Glutamatergic neuron (in vitro differentiated cells): ENCODE data around the gene C1orf105. TPM values are rescaled to one million over a fixed set of nuclear protein-coding genes. Genes with fewer than 3 reads are reported as not detected.

Experiments used
- DNase-seq: peaks from one replicate; pipeline ENCODE4 v3.0.0; 2022
- H3K27ac Mint-ChIP-seq: one replicate; pipeline ENCODE4 v1.8.0; 2020; ENCODE audit warnings: mild to moderate bottlenecking, mixed read lengths, inconsistent platforms; ENCODE audit not compliant: unreplicated experiment
- H3K27me3 Mint-ChIP-seq: one replicate; pipeline ENCODE4 v1.8.0; 2020; ENCODE audit warnings: mild to moderate bottlenecking, moderate library complexity, mixed read lengths, inconsistent platforms; ENCODE audit not compliant: unreplicated experiment
- H3K36me3 Mint-ChIP-seq: one replicate; pipeline ENCODE4 v1.8.0; 2020; ENCODE audit warnings: mild to moderate bottlenecking, mixed read lengths, inconsistent platforms; ENCODE audit not compliant: unreplicated experiment
- H3K4me1 Mint-ChIP-seq: one replicate; pipeline ENCODE4 v1.8.0; 2020; ENCODE audit warnings: mild to moderate bottlenecking, low read depth, mixed read lengths, inconsistent platforms; ENCODE audit not compliant: unreplicated experiment
- H3K4me3 Mint-ChIP-seq: one replicate; pipeline ENCODE4 v1.8.0; 2020; ENCODE audit warnings: mild to moderate bottlenecking, mixed read lengths, inconsistent platforms; ENCODE audit not compliant: unreplicated experiment
- H3K9me3 Mint-ChIP-seq: one replicate; pipeline ENCODE4 v1.8.0; 2020; ENCODE audit warnings: mild to moderate bottlenecking, moderate library complexity, mixed read lengths, inconsistent platforms; ENCODE audit not compliant: unreplicated experiment
- CTCF ChIP-seq: fragments of 200-600 bp; sonication (generic); IDR thresholded peaks from one replicate; pipeline ENCODE4 v1.5.0; 2021; ENCODE audit not compliant: partially characterized antibody, unreplicated experiment
- total RNA-seq: library from RNA; stranded (reverse); fragmentation: NEBNext Ultra II Directional; extraction: Animal tissue kit (Norgen Biotek cat#: 25700); gene quantifications from one replicate; pipeline ENCODE4 v1.2.1, GENCODE V29; 2021; ENCODE audit not compliant: unreplicated experiment

Gene C1orf105
- total RNA-seq, 1 donor from 2014 or later, result not detected

GRCh38 chr1:172484252-172484651 lies 63.8 kb downstream of the C1orf105 start:
- Mint-ChIP-seq H3K4me3 (no peak overlapping the region), H3K27ac (no peak overlapping the region), H3K4me1 (no peaks in the 10 kb centered on the region), H3K9me3 (peaks cover 2% of the 10 kb centered on the region), H3K36me3 (no peaks in the 10 kb centered on the region), H3K27me3 (peaks cover 2% of the 10 kb centered on the region)
- no peak for DNase-seq
- no peak for TF ChIP-seq CTCF

- Mint-ChIP-seq H3K36me3 (no peaks in the 10 kb centered on the region), H3K27ac (no peak overlapping the region), H3K27me3 (peaks cover 2% of the 10 kb centered on the region), H3K9me3 (no peaks in the 10 kb centered on the region), H3K4me3 (no peak overlapping the region), H3K4me1 (no peaks in the 10 kb centered on the region)
- DNase-seq, result no peak
- no peak for TF ChIP-seq CTCF
These were observed 65.1 kb downstream of the C1orf105 start for GRCh38 chr1:172485626-172486025.

- Mint-ChIP-seq H3K4me3 (no peak overlapping the region), H3K27me3 (peaks cover 2% of the 10 kb centered on the region), H3K36me3 (no peaks in the 10 kb centered on the region), H3K9me3 (no peaks in the 10 kb centered on the region), H3K27ac (no peak overlapping the region), H3K4me1 (no peaks in the 10 kb centered on the region)
- no peak for DNase-seq
- no peak for TF ChIP-seq CTCF
These were observed 66.4 kb downstream of the C1orf105 start for GRCh38 chr1:172486805-172487454.

- no peak overlapping the region for H3K27ac Mint-ChIP-seq
- H3K9me3 Mint-ChIP-seq, result no peaks in the 10 kb centered on the region
- H3K27me3 Mint-ChIP-seq, result peaks cover 2% of the 10 kb centered on the region
- no peaks in the 10 kb centered on the region for H3K36me3 Mint-ChIP-seq
- no peaks in the 10 kb centered on the region for H3K4me1 Mint-ChIP-seq
- H3K4me3 Mint-ChIP-seq, result no peak overlapping the region
- TF ChIP-seq CTCF, result no peak
- DNase-seq, result no peak
These were observed 67.1 kb downstream of the C1orf105 start for GRCh38 chr1:172487550-172487949.

- no peak for DNase-seq
- Mint-ChIP-seq H3K27me3 (peaks cover 2% of the 10 kb centered on the region), H3K4me3 (no peak overlapping the region), H3K27ac (no peak overlapping the region), H3K9me3 (no peaks in the 10 kb centered on the region), H3K36me3 (no peaks in the 10 kb centered on the region), H3K4me1 (no peaks in the 10 kb centered on the region)
- TF ChIP-seq CTCF, result no peak
These were observed 67.9 kb downstream of the C1orf105 start for GRCh38 chr1:172488393-172488792.
